ENCODE data around the gene TMEM98.
"Not testable (repeated sequence)": the region's sequence is repeated elsewhere in the genome, so short reads cannot be mapped to it uniquely, and the experiment has no call there.

TMEM98 gene

DNA sequence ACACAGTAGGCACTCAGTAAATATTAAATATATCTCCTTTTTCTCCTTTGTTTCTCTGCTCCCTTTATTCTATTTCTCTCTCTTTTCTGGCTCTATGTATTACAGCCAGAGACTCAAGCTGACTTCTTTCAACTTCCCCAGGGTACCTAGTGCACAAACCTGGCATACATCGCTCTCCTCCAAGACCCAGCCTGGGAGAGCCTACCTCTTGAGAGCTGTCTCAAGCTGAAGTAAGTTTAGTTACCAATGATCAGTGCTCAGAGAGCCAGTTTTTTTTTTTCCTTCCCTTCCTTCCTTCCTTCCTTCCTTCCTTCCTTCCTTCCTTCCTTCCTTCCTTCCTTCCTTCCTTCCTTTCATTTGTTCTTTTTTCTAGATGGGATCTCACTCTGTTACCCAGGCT lies 19.8 kb downstream of the TMEM98 start:
- Histone ChIP-seq H3K36me3 (ENCODE audit: control insufficient read depth, insufficient read depth, low read length) (no peaks in the 10 kb centered on the region), H3K9me3 (ENCODE audit: control insufficient read depth, insufficient read depth, low read length) (no peaks in the 10 kb centered on the region), H3K4me3 (ENCODE audit: low read depth, low read length) (no peak overlapping the region), H3K27me3 (ENCODE audit: control insufficient read depth, insufficient read depth, low read length) (no peaks in the 10 kb centered on the region), H3K4me1 (ENCODE audit: control insufficient read depth, insufficient read depth, low read length) (no peaks in the 10 kb centered on the region), H3K9ac (ENCODE audit: low read depth, low read length) (no peak overlapping the region)

GRCh38 chr17:32949181-32949580 lies 21.2 kb downstream of the TMEM98 start:
- Histone ChIP-seq H3K27me3 (ENCODE audit: control insufficient read depth, insufficient read depth, low read length) (no peaks in the 10 kb centered on the region), H3K36me3 (ENCODE audit: control insufficient read depth, insufficient read depth, low read length) (no peaks in the 10 kb centered on the region), H3K9ac (ENCODE audit: low read depth, low read length) (no peak overlapping the region), H3K9me3 (ENCODE audit: control insufficient read depth, insufficient read depth, low read length) (no peaks in the 10 kb centered on the region), H3K4me3 (ENCODE audit: low read depth, low read length) (no peak overlapping the region), H3K4me1 (ENCODE audit: control insufficient read depth, insufficient read depth, low read length) (no peaks in the 10 kb centered on the region)

DNA sequence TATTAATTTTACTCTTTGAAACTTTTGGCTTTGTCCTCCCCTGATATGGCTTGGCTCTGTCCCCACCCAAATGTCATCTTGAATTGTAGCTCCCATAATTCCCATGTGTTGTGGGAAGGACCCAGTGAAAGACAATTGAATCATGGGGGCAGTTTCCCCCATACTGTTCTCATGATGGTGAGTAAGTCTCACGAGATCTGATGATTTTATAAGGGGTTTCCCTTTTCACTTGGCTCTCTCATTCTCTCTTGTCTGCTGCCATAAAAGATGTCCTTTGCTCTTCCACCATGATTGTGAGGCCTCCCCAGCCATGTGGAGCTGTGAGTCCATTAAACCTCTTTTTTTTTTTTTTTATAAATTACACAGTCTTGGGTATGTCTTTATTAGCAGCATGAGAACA lies 24.5 kb downstream of the TMEM98 start:
- not testable (repeated sequence) for H3K9me3 ChIP-seq (ENCODE audit: control insufficient read depth, insufficient read depth, low read length); H3K4me1 ChIP-seq (ENCODE audit: control insufficient read depth, insufficient read depth, low read length)

GRCh38 chr17:32953045-32953444 lies 25.1 kb downstream of the TMEM98 start:
- no peaks in the 10 kb centered on the region for H3K36me3 ChIP-seq (ENCODE audit: control insufficient read depth, insufficient read depth, low read length)
- no peaks in the 10 kb centered on the region for H3K9me3 ChIP-seq (ENCODE audit: control insufficient read depth, insufficient read depth, low read length)
- no peak overlapping the region for H3K9ac ChIP-seq (ENCODE audit: low read depth, low read length)
- H3K4me3 ChIP-seq (ENCODE audit: low read depth, low read length), result no peak overlapping the region
- H3K4me1 ChIP-seq (ENCODE audit: control insufficient read depth, insufficient read depth, low read length), result no peaks in the 10 kb centered on the region
- no peaks in the 10 kb centered on the region for H3K27me3 ChIP-seq (ENCODE audit: control insufficient read depth, insufficient read depth, low read length)

More for the DNA sequence above, 24.5 kb downstream of the TMEM98 start:
- H3K9ac ChIP-seq (ENCODE audit: low read depth, low read length); H3K36me3 ChIP-seq (ENCODE audit: control insufficient read depth, insufficient read depth, low read length); H3K27me3 ChIP-seq (ENCODE audit: control insufficient read depth, insufficient read depth, low read length); H3K4me3 ChIP-seq (ENCODE audit: low read depth, low read length): not testable (repeated sequence)

DNA sequence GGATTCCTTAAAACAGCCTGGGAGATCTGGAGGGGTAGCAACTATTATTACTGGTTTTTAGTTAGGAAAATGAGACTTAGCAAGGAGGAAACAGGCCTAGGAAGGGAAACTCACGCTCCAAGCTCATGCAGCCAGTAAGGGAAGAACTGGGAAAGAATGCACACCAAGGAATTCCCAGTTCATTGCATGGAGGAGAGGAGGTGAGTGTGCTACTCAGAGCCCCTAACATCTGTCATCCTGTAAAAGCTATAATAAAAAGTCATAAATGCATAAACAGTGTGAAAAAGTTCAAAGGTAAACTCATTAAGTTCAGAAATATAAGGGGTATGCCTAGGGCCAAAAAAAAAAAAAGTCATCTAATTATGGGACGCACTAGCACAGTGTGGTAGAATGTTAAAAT lies 25.9 kb downstream of the TMEM98 start:
- H3K4me1 ChIP-seq (ENCODE audit: control insufficient read depth, insufficient read depth, low read length), result no peaks in the 10 kb centered on the region
- no peaks in the 10 kb centered on the region for H3K27me3 ChIP-seq (ENCODE audit: control insufficient read depth, insufficient read depth, low read length)
- H3K9me3 ChIP-seq (ENCODE audit: control insufficient read depth, insufficient read depth, low read length), result no peaks in the 10 kb centered on the region
- H3K36me3 ChIP-seq (ENCODE audit: control insufficient read depth, insufficient read depth, low read length), result no peaks in the 10 kb centered on the region
- H3K4me3 ChIP-seq (ENCODE audit: low read depth, low read length), result no peak overlapping the region
- no peak overlapping the region for H3K9ac ChIP-seq (ENCODE audit: low read depth, low read length)

DNA sequence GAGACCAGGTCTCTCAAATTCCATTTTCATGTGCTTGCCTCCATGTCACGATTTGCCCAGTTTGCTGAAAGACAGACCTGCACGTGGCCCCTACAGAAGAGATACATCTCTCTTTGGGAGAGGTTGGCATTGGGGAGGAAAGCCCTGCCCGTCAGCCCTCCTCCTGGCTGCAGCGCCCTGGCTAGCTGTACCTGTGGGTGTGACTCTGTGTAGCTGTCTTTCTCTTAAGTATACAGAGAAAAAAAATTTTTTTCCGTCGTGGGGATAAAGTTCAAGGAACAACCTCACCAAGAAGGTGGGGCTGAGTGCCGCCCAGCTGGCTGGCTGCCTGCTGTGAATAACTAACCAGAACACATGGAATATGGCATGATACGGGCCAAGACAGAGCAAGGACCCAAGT lies 26.5 kb downstream of the TMEM98 start:
- H3K4me1 ChIP-seq (ENCODE audit: control insufficient read depth, insufficient read depth, low read length), result no peaks in the 10 kb centered on the region

DNA sequence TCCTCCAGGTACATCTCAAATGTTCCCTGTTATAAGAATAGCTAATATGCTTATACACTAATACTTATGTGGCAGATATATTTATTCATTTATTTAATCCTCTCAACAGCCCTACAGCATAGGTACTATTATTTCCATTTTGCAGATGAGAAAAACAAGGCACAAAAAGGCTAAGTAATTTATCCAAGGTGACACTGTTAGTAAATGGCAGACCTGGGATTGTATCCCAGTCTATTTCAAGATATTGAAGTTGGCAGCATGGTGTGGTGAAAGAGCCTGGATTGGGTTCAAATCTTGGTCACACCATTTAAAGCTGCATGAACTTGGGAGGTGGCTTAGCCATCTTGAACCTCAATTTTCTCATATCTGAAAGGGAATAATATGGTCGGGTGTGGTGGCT lies 27.2 kb downstream of the TMEM98 start:
- H3K4me1 ChIP-seq (ENCODE audit: control insufficient read depth, insufficient read depth, low read length), result no peaks in the 10 kb centered on the region
- no peak overlapping the region for H3K9ac ChIP-seq (ENCODE audit: low read depth, low read length)
- no peaks in the 10 kb centered on the region for H3K9me3 ChIP-seq (ENCODE audit: control insufficient read depth, insufficient read depth, low read length)
- H3K36me3 ChIP-seq (ENCODE audit: control insufficient read depth, insufficient read depth, low read length), result no peaks in the 10 kb centered on the region
- no peak overlapping the region for H3K4me3 ChIP-seq (ENCODE audit: low read depth, low read length)
- H3K27me3 ChIP-seq (ENCODE audit: control insufficient read depth, insufficient read depth, low read length), result no peaks in the 10 kb centered on the region

More for the DNA sequence above, 26.5 kb downstream of the TMEM98 start:
- Histone ChIP-seq H3K27me3 (ENCODE audit: control insufficient read depth, insufficient read depth, low read length) (no peaks in the 10 kb centered on the region), H3K36me3 (ENCODE audit: control insufficient read depth, insufficient read depth, low read length) (no peaks in the 10 kb centered on the region), H3K9ac (ENCODE audit: low read depth, low read length) (no peak overlapping the region), H3K4me3 (ENCODE audit: low read depth, low read length) (no peak overlapping the region), H3K9me3 (ENCODE audit: control insufficient read depth, insufficient read depth, low read length) (no peaks in the 10 kb centered on the region)

DNA sequence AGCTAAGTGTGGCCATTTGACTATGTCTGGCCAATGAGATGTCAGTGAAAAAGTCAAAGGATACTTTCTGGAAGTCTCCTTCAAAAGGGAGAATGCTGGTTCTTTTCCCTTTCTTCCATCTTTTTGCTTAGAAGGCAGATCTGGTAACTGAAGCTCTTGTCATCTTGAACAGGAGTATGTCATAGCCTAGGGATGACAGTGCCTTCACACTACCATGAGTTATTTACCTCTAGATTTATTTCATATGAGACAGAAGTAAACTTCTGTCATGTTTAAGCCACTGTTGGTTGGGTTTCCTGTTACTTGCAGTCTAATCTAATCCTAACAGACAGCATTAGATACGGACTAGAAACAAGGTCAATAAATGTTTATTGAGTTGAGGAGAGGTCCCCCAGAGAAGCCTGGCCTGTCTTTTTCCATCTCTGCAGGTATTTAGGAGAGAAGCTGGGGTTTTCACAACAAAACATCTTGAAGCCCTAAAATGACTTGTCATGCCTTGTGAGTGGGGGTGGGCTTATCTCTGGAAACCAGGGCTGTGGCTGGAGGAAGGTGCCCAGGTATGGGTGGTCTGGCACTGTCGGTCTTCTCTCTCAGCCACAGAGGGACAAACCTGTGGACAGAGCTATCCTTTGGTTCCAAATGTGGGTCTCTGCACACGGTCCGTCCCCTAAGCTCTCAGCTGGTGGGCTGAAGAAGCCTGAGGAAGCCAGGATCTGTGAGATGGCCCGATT lies 28.5 kb downstream of the TMEM98 start:
- Histone ChIP-seq H3K4me1 (ENCODE audit: control insufficient read depth, insufficient read depth, low read length) (no peaks in the 10 kb centered on the region), H3K36me3 (ENCODE audit: control insufficient read depth, insufficient read depth, low read length) (no peaks in the 10 kb centered on the region), H3K27me3 (ENCODE audit: control insufficient read depth, insufficient read depth, low read length) (no peaks in the 10 kb centered on the region), H3K9ac (ENCODE audit: low read depth, low read length) (no peak overlapping the region), H3K9me3 (ENCODE audit: control insufficient read depth, insufficient read depth, low read length) (no peaks in the 10 kb centered on the region), H3K4me3 (ENCODE audit: low read depth, low read length) (no peak overlapping the region)

GRCh38 chr17:32958418-32958817 lies 30.5 kb downstream of the TMEM98 start:
- H3K9ac ChIP-seq (ENCODE audit: low read depth, low read length), result no peak overlapping the region
- no peaks in the 10 kb centered on the region for H3K9me3 ChIP-seq (ENCODE audit: control insufficient read depth, insufficient read depth, low read length)
- no peaks in the 10 kb centered on the region for H3K36me3 ChIP-seq (ENCODE audit: control insufficient read depth, insufficient read depth, low read length)
- no peaks in the 10 kb centered on the region for H3K4me1 ChIP-seq (ENCODE audit: control insufficient read depth, insufficient read depth, low read length)
- no peaks in the 10 kb centered on the region for H3K27me3 ChIP-seq (ENCODE audit: control insufficient read depth, insufficient read depth, low read length)
- no peak overlapping the region for H3K4me3 ChIP-seq (ENCODE audit: low read depth, low read length)

DNA sequence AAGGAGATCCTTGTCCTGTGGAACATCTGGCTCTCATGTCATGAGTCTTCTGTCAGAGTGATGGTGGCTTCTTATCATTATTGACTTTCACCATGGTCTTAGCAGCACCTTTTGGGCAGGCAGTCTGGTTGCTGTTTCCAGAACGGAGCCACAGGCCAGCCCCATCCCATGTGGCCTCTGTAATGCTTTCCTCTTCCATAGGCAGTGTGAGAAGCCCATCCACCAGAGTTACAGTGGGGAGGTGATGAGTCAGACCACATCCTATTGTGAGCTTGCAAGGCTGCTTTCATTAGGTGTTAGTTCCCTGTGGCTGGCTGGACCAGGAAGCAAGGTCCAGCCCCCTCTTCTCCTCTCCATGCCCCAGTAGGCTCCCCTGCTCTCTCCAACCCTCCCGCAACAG lies 32.9 kb downstream of the TMEM98 start:
- Histone ChIP-seq H3K9me3 (ENCODE audit: control insufficient read depth, insufficient read depth, low read length) (no peaks in the 10 kb centered on the region), H3K36me3 (ENCODE audit: control insufficient read depth, insufficient read depth, low read length) (no peaks in the 10 kb centered on the region), H3K4me3 (ENCODE audit: low read depth, low read length) (no peak overlapping the region), H3K9ac (ENCODE audit: low read depth, low read length) (no peak overlapping the region), H3K4me1 (ENCODE audit: control insufficient read depth, insufficient read depth, low read length) (no peaks in the 10 kb centered on the region), H3K27me3 (ENCODE audit: control insufficient read depth, insufficient read depth, low read length) (no peaks in the 10 kb centered on the region)

- Histone ChIP-seq H3K4me1 (ENCODE audit: control insufficient read depth, insufficient read depth, low read length) (no peaks in the 10 kb centered on the region), H3K36me3 (ENCODE audit: control insufficient read depth, insufficient read depth, low read length) (no peaks in the 10 kb centered on the region), H3K27me3 (ENCODE audit: control insufficient read depth, insufficient read depth, low read length) (no peaks in the 10 kb centered on the region), H3K9ac (ENCODE audit: low read depth, low read length) (no peak overlapping the region), H3K9me3 (ENCODE audit: control insufficient read depth, insufficient read depth, low read length) (no peaks in the 10 kb centered on the region), H3K4me3 (ENCODE audit: low read depth, low read length) (no peak overlapping the region)
Observed at GRCh38 chr17:32962320-32962711, 34.4 kb downstream of the TMEM98 start.

DNA sequence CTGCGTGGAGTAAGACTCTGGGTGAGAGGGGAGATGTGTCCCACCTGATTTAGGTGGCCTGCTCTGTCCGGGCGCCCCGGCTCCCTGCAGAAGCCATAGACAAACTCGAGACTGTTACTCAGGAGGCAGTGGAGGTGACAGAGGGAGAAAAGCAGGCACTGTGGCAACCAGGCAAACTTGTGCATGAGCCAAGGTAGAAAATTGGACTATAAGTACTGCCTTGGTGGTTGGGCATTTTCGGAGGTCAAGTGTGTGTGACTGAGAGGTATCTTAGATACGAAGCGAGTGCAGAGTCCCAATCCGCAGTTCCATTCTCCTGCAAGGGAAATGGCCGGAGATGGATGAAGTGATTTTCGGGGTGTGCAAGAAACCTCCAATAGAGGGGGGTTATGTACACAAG lies 36.6 kb downstream of the TMEM98 start:
- no peaks in the 10 kb centered on the region for H3K27me3 ChIP-seq (ENCODE audit: control insufficient read depth, insufficient read depth, low read length)
- no peaks in the 10 kb centered on the region for H3K4me1 ChIP-seq (ENCODE audit: control insufficient read depth, insufficient read depth, low read length)
- H3K9me3 ChIP-seq (ENCODE audit: control insufficient read depth, insufficient read depth, low read length), result no peaks in the 10 kb centered on the region
- H3K9ac ChIP-seq (ENCODE audit: low read depth, low read length), result no peak overlapping the region
- H3K36me3 ChIP-seq (ENCODE audit: control insufficient read depth, insufficient read depth, low read length), result no peaks in the 10 kb centered on the region
- no peak overlapping the region for H3K4me3 ChIP-seq (ENCODE audit: low read depth, low read length)
